Upper lobe of left lung (tissue), 6 donors: ENCODE data around the gene PSMD7. TPM values are rescaled to one million over a fixed set of nuclear protein-coding genes. Genes with fewer than 3 reads are reported as not detected.
A peak's percentile ranks its signal among the peaks of the same experiment; 100 is the strongest.

Source experiments
- ATAC-seq, 2 donors: fragments of 200-7000 bp; cut with Tn5 transposase; one replicate each; pipeline ENCODE4 v1.9.1; 2022; ENCODE audit warnings: mild to moderate bottlenecking in 2 of 2, moderate library complexity in 2 of 2; ENCODE audit not compliant: low FRiP score in 2 of 2
- DNase-seq, 2 donors: peaks; one replicate each; pipeline ENCODE4 v3.0.0-alpha.2; 2019 to 2020
- H3K27ac ChIP-seq, 4 donors: fragments of 200-600 bp; sonication (generic); one replicate each; pipeline ENCODE4 v1.5.1; 2016 to 2019
- H3K27me3 ChIP-seq, 4 donors: fragments of 200-600 bp; sonication (generic); one replicate each; pipeline ENCODE4 v1.5.1; 2017 to 2019
- H3K36me3 ChIP-seq, 4 donors: fragments of 200-600 bp; sonication (generic); one replicate each; pipeline ENCODE4 v1.5.1; 2016 to 2019
- H3K4me1 ChIP-seq, 4 donors: fragments of 200-600 bp; sonication (generic); one replicate each; pipeline ENCODE4 v1.5.1; 2018 to 2019
- H3K4me3 ChIP-seq, 4 donors: fragments of 200-600 bp; sonication (generic); one replicate each; pipeline ENCODE4 v1.5.1; 2017 to 2019; ENCODE audit warnings: mild to moderate bottlenecking in 2 of 4, moderate library complexity in 1 of 4
- H3K9me3 ChIP-seq, 4 donors: fragments of 200-600 bp; sonication (generic); one replicate each; pipeline ENCODE4 v1.5.1; 2018 to 2019
- CTCF ChIP-seq, 6 experiments: fragments of 450-650 bp in 4 of 6; fragments of 200-600 bp in 2 of 6; sonication (generic) in 2 of 6; IDR thresholded peaks; one replicate each; pipeline ENCODE4 v1.5.1; 2016 to 2019; ENCODE audit warnings: antibody characterized with exemption in 6 of 6
- EP300 ChIP-seq, 4 donors: sonication (generic); formaldehyde crosslinking; IDR thresholded peaks; one replicate each; pipeline ENCODE4 v1.5.1; 2017; ENCODE audit warnings: antibody characterized with exemption in 4 of 4, control low read depth in 2 of 4
- POLR2A ChIP-seq, 4 donors: fragments of 450-650 bp; IDR thresholded peaks; one replicate each; pipeline ENCODE4 v1.5.1; 2016 to 2017; ENCODE audit warnings: antibody characterized with exemption in 4 of 4, mild to moderate bottlenecking in 2 of 4
- POLR2AphosphoS5 ChIP-seq, 2 donors: sonication (generic); formaldehyde crosslinking; IDR thresholded peaks; one replicate each; pipeline ENCODE4 v1.5.1; 2017; ENCODE audit warnings: antibody characterized with exemption in 2 of 2
- WGBS, 2 donors: methylation state at CpG; one replicate each; pipeline ENCODE4 v1.1.5; 2017 to 2018; 5-methylcytosine and 5-hydroxymethylcytosine counted together
- total RNA-seq, 6 donors: library from RNA; depleted of rRNA in 4 of 6; stranded (reverse); fragments of >200 nt in 4 of 6; gene quantifications; one replicate each; pipeline versions ENCODE4 v1.1.0 to v1.2.1, GENCODE V29; 2016 to 2021
- donor health status: DM: no; HTN: no; CAD: no; lungs with moderate emphysema.
- donor health status: DM: no; HTN: yes; CAD: no; lungs with severe emphysema.

Gene PSMD7
- total RNA-seq, 6 donors from 2014 or later: 23.0 to 89.6 (median 59.8) TPM

GRCh38 chr16:74304835-74305176, 8.2 kb downstream of the PSMD7 start:
- no peaks in the 10 kb centered on the region for H3K9me3 ChIP-seq
- H3K27ac ChIP-seq: no peak overlapping the region
- H3K4me1 ChIP-seq: no peaks in the 10 kb centered on the region
- TF ChIP-seq EP300 (IDR thresholded peaks at IDR 0.05): no peak
- TF ChIP-seq POLR2A (IDR thresholded peaks at IDR 0.05): no peak
- no peak for TF ChIP-seq CTCF (IDR thresholded peaks at IDR 0.05)
- no peak for TF ChIP-seq POLR2AphosphoS5 (IDR thresholded peaks at IDR 0.05)
- no peak overlapping the region for H3K4me3 ChIP-seq
- ATAC-seq: no peak
- no peaks in the 10 kb centered on the region for H3K27me3 ChIP-seq
- 80 to 89% methylated on average over 2 of the region's 2 CpGs for WGBS, 2 donors
- H3K36me3 ChIP-seq: peaks cover 50 to 87% (median 73%) of the 10 kb centered on the region in 4 donors
- DNase-seq: no peak

GRCh38 chr16:74305281-74305680, 8.7 kb downstream of the PSMD7 start:
- H3K4me1 ChIP-seq: no peaks in the 10 kb centered on the region
- H3K27ac ChIP-seq: no peak overlapping the region
- no peaks in the 10 kb centered on the region for H3K27me3 ChIP-seq
- DNase-seq (no peak), ATAC-seq (no peak)
- 92 to 95% methylated on average over 11 of the region's 11 CpGs for WGBS, 2 donors
- TF ChIP-seq POLR2AphosphoS5 (IDR thresholded peaks at IDR 0.05) (no peak), POLR2A (IDR thresholded peaks at IDR 0.05) (no peak)
- no peak overlapping the region for H3K4me3 ChIP-seq
- peaks cover 50 to 82% (median 70%) of the 10 kb centered on the region in 4 donors for H3K36me3 ChIP-seq
- H3K9me3 ChIP-seq: no peaks in the 10 kb centered on the region

GRCh38 chr16:74305978-74306784, 9.6 kb downstream of the PSMD7 start:
- H3K36me3 ChIP-seq: peaks cover 46 to 73% (median 63%) of the 10 kb centered on the region in 4 donors
- no peaks in the 10 kb centered on the region for H3K27me3 ChIP-seq
- no peaks in the 10 kb centered on the region for H3K4me1 ChIP-seq
- DNase-seq (no peak), ATAC-seq (no peak)
- no peaks in the 10 kb centered on the region for H3K9me3 ChIP-seq
- H3K27ac ChIP-seq: no peak overlapping the region
- H3K4me3 ChIP-seq: no peak overlapping the region
- WGBS, 2 donors: 65 to 74% methylated on average over 8 of the region's 8 CpGs
- TF ChIP-seq POLR2AphosphoS5 (IDR thresholded peaks at IDR 0.05) (no peak), EP300 (IDR thresholded peaks at IDR 0.05) (no peak), CTCF (IDR thresholded peaks at IDR 0.05) (no peak)

GRCh38 chr16:74307383-74307782, 10.8 kb downstream of the PSMD7 start:
- no peaks in the 10 kb centered on the region for H3K27me3 ChIP-seq
- H3K36me3 ChIP-seq: peaks cover 34 to 61% (median 51%) of the 10 kb centered on the region in 4 donors
- H3K9me3 ChIP-seq: no peaks in the 10 kb centered on the region
- H3K27ac ChIP-seq: no peak overlapping the region
- WGBS, 2 donors: 94 to 97% methylated on average over 6 of the region's 6 CpGs
- TF ChIP-seq POLR2A (IDR thresholded peaks at IDR 0.05) (no peak), CTCF (IDR thresholded peaks at IDR 0.05) (no peak), POLR2AphosphoS5 (IDR thresholded peaks at IDR 0.05) (no peak), EP300 (IDR thresholded peaks at IDR 0.05) (no peak)
- ATAC-seq (no peak), DNase-seq (no peak)
- H3K4me1 ChIP-seq: no peaks in the 10 kb centered on the region
- no peak overlapping the region for H3K4me3 ChIP-seq

GRCh38 chr16:74309789-74310781, 13.5 kb downstream of the PSMD7 start:
- no peak for DNase-seq
- no peaks in the 10 kb centered on the region for H3K9me3 ChIP-seq
- ATAC-seq: peak in 1 of 2 donors; percentile 64
- 70 to 76% methylated on average over 14 to 15 of the region's 15 CpGs for WGBS, 2 donors
- no peaks in the 10 kb centered on the region for H3K27me3 ChIP-seq
- TF ChIP-seq CTCF (IDR thresholded peaks at IDR 0.05): peak; percentile 26 to 62 (median 48)
- TF ChIP-seq EP300 (IDR thresholded peaks at IDR 0.05): no peak
- H3K4me1 ChIP-seq: no peaks in the 10 kb centered on the region
- peaks cover 9 to 34% (median 25%) of the 10 kb centered on the region in 4 donors for H3K36me3 ChIP-seq
- no peak overlapping the region for H3K27ac ChIP-seq
- H3K4me3 ChIP-seq: no peak overlapping the region
